ENCODE measurements around the gene GALNT7. TPM values are rescaled to one million over a fixed set of nuclear protein-coding genes. Genes with fewer than 3 reads are reported as not detected.

GALNT7 gene
- total and polyA plus RNA-seq, 10 of the 15 experiments (the other 5 are each of a cell fraction or from before 2014, with no cell fraction given) = 14.2 to 33.2 (median 28.9) TPM

DNA sequence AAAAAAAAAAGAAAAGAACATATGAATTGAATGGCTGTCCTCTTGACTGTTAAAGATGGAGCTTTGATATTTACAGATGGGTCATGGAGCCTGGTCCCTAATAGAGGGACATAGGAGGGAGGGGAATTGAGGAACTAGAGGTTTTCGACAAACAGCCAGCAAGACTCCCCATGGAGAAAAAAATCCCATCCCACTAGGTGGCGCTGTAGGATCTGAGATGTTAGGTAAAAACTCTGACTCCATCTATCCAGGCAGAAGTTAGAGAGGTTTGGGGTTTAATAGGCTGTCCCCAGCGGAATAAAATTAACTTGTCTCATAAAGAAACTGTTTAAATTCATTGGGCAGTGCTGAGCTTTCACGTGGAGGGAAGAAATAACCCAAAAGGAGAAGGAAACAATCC, 119.7 kb downstream of the GALNT7 start:
- Histone ChIP-seq H3K79me2 (ENCODE audit: control insufficient read depth, insufficient read depth, low read length) (no peaks in the 10 kb centered on the region; the same call in none of the 2 replicates), H4K20me1 (ENCODE audit: control insufficient read depth, insufficient read depth) (no peaks in the 10 kb centered on the region), H3K9me3 (replicated peaks; ENCODE audit: control insufficient read depth, insufficient read depth, low read length) (peaks cover 9% of the 10 kb centered on the region; the same call in 2 of the 3 replicates), H3K4me1 (ENCODE audit: control insufficient read depth, insufficient read depth, low read length) (peaks cover 5% of the 10 kb centered on the region; the same call in 1 of the 2 replicates), H3K4me3 (no peak overlapping the region), H3K4me2 (ENCODE audit: control insufficient read depth, insufficient read depth) (peak overlapping the region; percentile 64; the same call in 1 of the 2 replicates), H3K27me3 (replicated peaks in 1 of 2; ENCODE audit: control insufficient read depth in 2 of 2, insufficient read depth in 2 of 2, low read length in 1 of 2) (no peaks in the 10 kb centered on the region), H3K9ac (ENCODE audit: control insufficient read depth, insufficient read depth, low read length) (no peak overlapping the region), H3K36me3 (ENCODE audit: control insufficient read depth in 2 of 2, insufficient read depth in 2 of 2, low read length in 1 of 2) (no peaks in the 10 kb centered on the region; a peak in 1 of 4 replicates), H3K27ac (ENCODE audit: control insufficient read depth, insufficient read depth) (no peak overlapping the region), H2AFZ (ENCODE audit: control insufficient read depth, low read depth, low read length) (no peak overlapping the region)
- POLR2A ChIA-PET = no interaction called here
- CTCF ChIA-PET = interaction anchor here (0.7 to 9.3 kb wide), 14 partner anchors 8 to 275 kb away, joined by 3 to 146 read pairs (median 4); no protein-coding TSS in a partner anchor
- RAD21 ChIA-PET (ENCODE audit: unreplicated experiment) = interaction anchor here (0.6 to 1.2 kb wide), 3 partner anchors 26 to 264 kb away, joined by 3 to 4 read pairs (median 3); no protein-coding TSS in a partner anchor
- SMC1A ChIA-PET (ENCODE audit: uncharacterized antibody, unreplicated experiment) = interaction anchor here (0.6 to 2.1 kb wide), 4 partner anchors 12 to 35 kb away, joined by 3 to 9 read pairs (median 6); no protein-coding TSS in a partner anchor
- in situ Hi-C loops (cut with MboI) = no loop called here
- intact Hi-C loops (cut with micrococcal nuclease; ENCODE audit: unreplicated experiment) = loop anchor here (1.0 kb wide), 1 partner anchor 129 kb away; no protein-coding TSS in a partner anchor
- TF ChIP-seq SMC3 (IDR thresholded peaks at IDR 0.05; ENCODE audit: borderline replicate concordance, low read length) (peak; percentile 36; the same call in 1 of the 2 replicates), TCF7 (IDR thresholded peaks at IDR 0.05; ENCODE audit: borderline replicate concordance) (no peak), EGR1 (IDR thresholded peaks at IDR 0.05; ENCODE audit: borderline replicate concordance in 1 of 2, low read depth in 2 of 2, low read length in 2 of 2) (no peak), ZNF207 (IDR thresholded peaks at IDR 0.05; ENCODE audit: borderline replicate concordance) (no peak), SMARCA5 (IDR thresholded peaks at IDR 0.05) (no peak), SUPT20H (IDR thresholded peaks at IDR 0.05; ENCODE audit: borderline replicate concordance, control insufficient read depth, low read depth, low read length) (no peak), YY1 (IDR thresholded peaks at IDR 0.05; ENCODE audit: low read depth, low read length) (peak; percentile 34; the same call in 1 of the 2 replicates), RAD21 (IDR thresholded peaks at IDR 0.05; ENCODE audit: insufficient read depth, low read depth, low read length) (peak; percentile 63), PAX8 (IDR thresholded peaks at IDR 0.05) (no peak), ATF7 (IDR thresholded peaks at IDR 0.05; ENCODE audit: low read depth) (no peak), RAD51 (IDR thresholded peaks at IDR 0.05) (no peak), SUZ12 (IDR thresholded peaks at IDR 0.05; ENCODE audit: unreplicated experiment) (no peak), ZZZ3 (IDR thresholded peaks at IDR 0.05; ENCODE audit: control insufficient read depth, insufficient read length, low read depth) (no peak), CTCF (IDR thresholded peaks at IDR 0.05 in 2 of 3, conservative IDR thresholded peaks at IDR 0.05 in 1 of 3; ENCODE audit: control insufficient read depth in 2 of 3, extremely low read depth in 1 of 3, insufficient read depth in 1 of 3, low read depth in 3 of 3, low read length in 3 of 3) (peak; percentile 60 to 67 (median 65)), RCOR1 (conservative IDR thresholded peaks at IDR 0.05; ENCODE audit: low read depth, low read length) (no peak)
- TF ChIP-seq, protein P1, sequence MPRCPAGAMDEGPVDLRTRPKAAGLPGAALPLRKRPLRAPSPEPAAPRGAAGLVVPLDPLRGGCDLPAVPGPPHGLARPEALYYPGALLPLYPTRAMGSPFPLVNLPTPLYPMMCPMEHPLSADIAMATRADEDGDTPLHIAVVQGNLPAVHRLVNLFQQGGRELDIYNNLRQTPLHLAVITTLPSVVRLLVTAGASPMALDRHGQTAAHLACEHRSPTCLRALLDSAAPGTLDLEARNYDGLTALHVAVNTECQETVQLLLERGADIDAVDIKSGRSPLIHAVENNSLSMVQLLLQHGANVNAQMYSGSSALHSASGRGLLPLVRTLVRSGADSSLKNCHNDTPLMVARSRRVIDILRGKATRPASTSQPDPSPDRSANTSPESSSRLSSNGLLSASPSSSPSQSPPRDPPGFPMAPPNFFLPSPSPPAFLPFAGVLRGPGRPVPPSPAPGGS (IDR thresholded peaks at IDR 0.05; ENCODE audit: borderline replicate concordance, insufficient read depth, low read depth, low read length, poor library complexity, severe bottlenecking) = no peak
- TF ChIP-seq, protein P2, sequence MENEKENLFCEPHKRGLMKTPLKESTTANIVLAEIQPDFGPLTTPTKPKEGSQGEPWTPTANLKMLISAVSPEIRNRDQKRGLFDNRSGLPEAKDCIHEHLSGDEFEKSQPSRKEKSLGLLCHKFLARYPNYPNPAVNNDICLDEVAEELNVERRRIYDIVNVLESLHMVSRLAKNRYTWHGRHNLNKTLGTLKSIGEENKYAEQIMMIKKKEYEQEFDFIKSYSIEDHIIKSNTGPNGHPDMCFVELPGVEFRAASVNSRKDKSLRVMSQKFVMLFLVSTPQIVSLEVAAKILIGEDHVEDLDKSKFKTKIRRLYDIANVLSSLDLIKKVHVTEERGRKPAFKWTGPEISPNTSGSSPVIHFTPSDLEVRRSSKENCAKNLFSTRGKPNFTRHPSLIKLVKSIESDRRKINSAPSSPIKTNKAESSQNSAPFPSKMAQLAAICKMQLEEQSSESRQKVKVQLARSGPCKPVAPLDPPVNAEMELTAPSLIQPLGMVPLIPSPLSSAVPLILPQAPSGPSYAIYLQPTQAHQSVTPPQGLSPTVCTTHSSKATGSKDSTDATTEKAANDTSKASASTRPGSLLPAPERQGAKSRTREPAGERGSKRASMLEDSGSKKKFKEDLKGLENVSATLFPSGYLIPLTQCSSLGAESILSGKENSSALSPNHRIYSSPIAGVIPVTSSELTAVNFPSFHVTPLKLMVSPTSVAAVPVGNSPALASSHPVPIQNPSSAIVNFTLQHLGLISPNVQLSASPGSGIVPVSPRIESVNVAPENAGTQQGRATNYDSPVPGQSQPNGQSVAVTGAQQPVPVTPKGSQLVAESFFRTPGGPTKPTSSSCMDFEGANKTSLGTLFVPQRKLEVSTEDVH (IDR thresholded peaks at IDR 0.05; ENCODE audit: low read depth, partially characterized antibody) = no peak
- ATAC-seq = peak; percentile 88
- WGBS (ENCODE audit: insufficient coverage, insufficient replicate concordance, low lambda C conversion rate, missing lambda C conversion rate) = 32% methylated on average over 4 of the region's 4 CpGs
- FAIRE-seq = peak; percentile 57
- BruUV-seq (replicated peaks) = no TSS peak
- peak; percentile 24 for DNase-seq (ENCODE audit: low read depth, low spot score)

Measured in GM12878 (cell line).